ENCODE data around the gene HDDC2.

HDDC2 gene

GRCh38 chr6:125254321-125254720, 47.4 kb downstream of the HDDC2 start:
- ChIA-PET POLR2A (no interaction called here), CTCF (interaction anchor here (1.0 to 1.3 kb wide), 2 partner anchors 35 to 67 kb away, joined by 3 read pairs; no protein-coding TSS in a partner anchor)
- H3K4me3 ChIP-seq (ENCODE audit: low read depth, low read length) = no peak overlapping the region
- no peak for DNase-seq (ENCODE audit: low read depth, low spot score)
- TF ChIP-seq CTCF (IDR thresholded peaks at IDR 0.05; ENCODE audit: insufficient read depth, low read length, missing control alignments) = no peak

- no peak for DNase-seq (ENCODE audit: low read depth, low spot score)
- ChIA-PET CTCF (interaction anchor here (1.1 to 1.3 kb wide), 2 partner anchors 35 to 102 kb away, joined by 3 to 4 read pairs; no protein-coding TSS in a partner anchor), POLR2A (no interaction called here)
- no peak for TF ChIP-seq CTCF (IDR thresholded peaks at IDR 0.05; ENCODE audit: insufficient read depth, low read length, missing control alignments)
- H3K4me3 ChIP-seq (ENCODE audit: low read depth, low read length) = no peak overlapping the region
These were observed 47.9 kb downstream of the HDDC2 start for GRCh38 chr6:125253881-125254280.

- no peak overlapping the region for H3K4me3 ChIP-seq (ENCODE audit: low read depth, low read length)
- ChIA-PET CTCF (interaction anchor here (0.9 to 1.1 kb wide), 4 partner anchors 19 to 102 kb away, joined by 3 to 4 read pairs (median 3); no protein-coding TSS in a partner anchor), POLR2A (interaction anchor here (1.0 to 1.4 kb wide), 2 partner anchors 10 to 49 kb away, joined by 3 to 6 read pairs; partner anchors contain the start of gene HDDC2)
- no peak for TF ChIP-seq CTCF (IDR thresholded peaks at IDR 0.05; ENCODE audit: insufficient read depth, low read length, missing control alignments)
- no peak for DNase-seq (ENCODE audit: low read depth, low spot score)
These were observed 48.9 kb downstream of the HDDC2 start for GRCh38 chr6:125252891-125253290.

GRCh38 chr6:125251516-125252220, 50.1 kb downstream of the HDDC2 start:
- TF ChIP-seq CTCF (IDR thresholded peaks at IDR 0.05; ENCODE audit: insufficient read depth, low read length, missing control alignments) = no peak
- CTCF ChIA-PET = interaction anchor here (0.9 to 1.4 kb wide), 4 partner anchors 23 to 101 kb away, joined by 3 to 5 read pairs (median 3); partner anchors contain the start of gene TPD52L1
- DNase-seq (ENCODE audit: low read depth, low spot score) = no peak
- H3K4me3 ChIP-seq (ENCODE audit: low read depth, low read length) = no peak overlapping the region
- POLR2A ChIA-PET = interaction anchor here (1.4 kb wide), 1 partner anchor 50 kb away, joined by 3 read pairs; the partner anchor contains the start of gene HDDC2

- H3K4me3 ChIP-seq (ENCODE audit: low read depth, low read length) = no peak overlapping the region
- CTCF ChIA-PET = interaction anchor here (0.8 to 1.4 kb wide), 4 partner anchors 8 to 61 kb away, joined by 3 to 5 read pairs (median 3); no protein-coding TSS in a partner anchor
- DNase-seq (ENCODE audit: low read depth, low spot score) = no peak
- TF ChIP-seq CTCF (IDR thresholded peaks at IDR 0.05; ENCODE audit: insufficient read depth, low read length, missing control alignments) = no peak
- POLR2A ChIA-PET = no interaction called here
These were observed 51.3 kb downstream of the HDDC2 start for GRCh38 chr6:125250511-125250910.

GRCh38 chr6:125248136-125248535, 53.6 kb downstream of the HDDC2 start:
- ChIA-PET CTCF (interaction anchor here (0.6 to 1.7 kb wide), 3 partner anchors 56 to 134 kb away, joined by 3 to 4 read pairs (median 3); no protein-coding TSS in a partner anchor), POLR2A (no interaction called here)
- DNase-seq (ENCODE audit: low read depth, low spot score) = no peak
- H3K4me3 ChIP-seq (ENCODE audit: low read depth, low read length) = no peak overlapping the region
- no peak for TF ChIP-seq CTCF (IDR thresholded peaks at IDR 0.05; ENCODE audit: insufficient read depth, low read length, missing control alignments)

Data from AG04449 (cell line).